Nephron progenitor cell (in vitro differentiated cells): ENCODE data around the gene CGB8.

ENCODE experiments used
- DNase-seq: peaks from one replicate; pipeline ENCODE4 v3.0.0; 2021
- H3K27ac Mint-ChIP-seq: 2 replicates; pipeline ENCODE4 v1.8.0; 2021; ENCODE audit warnings: mild to moderate bottlenecking, moderate library complexity, mixed read lengths
- H3K27me3 Mint-ChIP-seq: 2 replicates; pipeline ENCODE4 v1.8.0; 2021; ENCODE audit warnings: mild to moderate bottlenecking, low read depth, mixed read lengths; ENCODE audit not compliant: poor library complexity
- H3K36me3 Mint-ChIP-seq: 2 replicates; pipeline ENCODE4 v1.8.0; 2021; ENCODE audit warnings: low read depth, mixed read lengths
- H3K4me1 Mint-ChIP-seq: 2 replicates; pipeline ENCODE4 v1.8.0; 2021; ENCODE audit warnings: mixed read lengths
- H3K4me3 Mint-ChIP-seq: 2 replicates; pipeline ENCODE4 v1.8.0; 2021; ENCODE audit warnings: mild to moderate bottlenecking, moderate library complexity, mixed read lengths
- H3K9me3 Mint-ChIP-seq: 2 replicates; pipeline ENCODE4 v1.8.0; 2021; ENCODE audit warnings: mild to moderate bottlenecking, moderate library complexity, mixed read lengths
- TF ChIP-seq, protein P1 (sequence below): fragments of 200-600 bp; sonication (generic); IDR thresholded peaks from 2 replicates; pipeline ENCODE4 v1.5.0; 2021; ENCODE audit warnings: antibody characterized with exemption

The CGB8 gene

DNA sequence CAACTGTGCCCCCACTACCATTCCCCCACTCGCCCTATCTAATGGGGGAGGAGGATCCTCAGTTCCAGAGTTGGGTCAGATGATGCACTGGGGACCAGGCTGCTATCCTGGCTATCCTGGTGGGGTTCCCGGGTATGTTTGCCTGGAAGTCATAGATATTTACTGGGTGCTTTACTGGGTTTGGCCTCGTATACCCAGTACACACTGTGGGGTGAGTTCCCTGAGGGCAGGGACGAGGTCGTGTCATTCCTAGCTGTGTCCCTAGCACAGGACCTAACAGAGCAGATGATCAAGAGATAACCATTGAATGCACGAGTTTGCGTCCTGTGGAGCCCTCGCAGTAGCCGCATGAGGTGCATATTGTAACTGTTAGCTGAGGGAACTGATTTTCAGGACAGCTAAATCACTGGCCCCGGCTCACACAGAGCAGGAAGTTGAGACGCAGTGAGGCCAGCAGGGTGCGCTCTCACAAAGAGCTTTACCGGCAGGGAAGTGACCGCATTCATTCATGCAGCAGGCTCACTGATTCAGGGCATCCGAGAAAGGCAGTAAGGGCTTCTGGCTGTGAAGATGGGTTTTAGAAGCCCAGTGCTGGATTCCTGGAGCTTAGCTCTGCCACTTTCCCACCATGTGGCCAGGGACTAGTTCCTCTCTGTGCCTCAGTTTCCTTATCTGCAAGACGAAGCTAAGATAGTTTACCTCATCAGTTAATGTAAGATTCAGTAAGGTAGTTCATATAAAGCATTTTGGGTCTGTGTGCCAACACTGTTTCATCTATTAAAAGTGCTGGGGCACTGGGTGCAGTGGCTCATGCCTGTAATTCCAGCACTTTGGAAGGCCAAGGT, 49.2 kb downstream of the CGB8 start:
- Mint-ChIP-seq H3K9me3 (no peaks in the 10 kb centered on the region), H3K27me3 (no peaks in the 10 kb centered on the region), H3K36me3 (peaks cover 31% of the 10 kb centered on the region), H3K27ac (peak overlapping the region; percentile 74), H3K4me3 (no peak overlapping the region), H3K4me1 (peaks cover 8% of the 10 kb centered on the region)
- TF ChIP-seq, protein P1, sequence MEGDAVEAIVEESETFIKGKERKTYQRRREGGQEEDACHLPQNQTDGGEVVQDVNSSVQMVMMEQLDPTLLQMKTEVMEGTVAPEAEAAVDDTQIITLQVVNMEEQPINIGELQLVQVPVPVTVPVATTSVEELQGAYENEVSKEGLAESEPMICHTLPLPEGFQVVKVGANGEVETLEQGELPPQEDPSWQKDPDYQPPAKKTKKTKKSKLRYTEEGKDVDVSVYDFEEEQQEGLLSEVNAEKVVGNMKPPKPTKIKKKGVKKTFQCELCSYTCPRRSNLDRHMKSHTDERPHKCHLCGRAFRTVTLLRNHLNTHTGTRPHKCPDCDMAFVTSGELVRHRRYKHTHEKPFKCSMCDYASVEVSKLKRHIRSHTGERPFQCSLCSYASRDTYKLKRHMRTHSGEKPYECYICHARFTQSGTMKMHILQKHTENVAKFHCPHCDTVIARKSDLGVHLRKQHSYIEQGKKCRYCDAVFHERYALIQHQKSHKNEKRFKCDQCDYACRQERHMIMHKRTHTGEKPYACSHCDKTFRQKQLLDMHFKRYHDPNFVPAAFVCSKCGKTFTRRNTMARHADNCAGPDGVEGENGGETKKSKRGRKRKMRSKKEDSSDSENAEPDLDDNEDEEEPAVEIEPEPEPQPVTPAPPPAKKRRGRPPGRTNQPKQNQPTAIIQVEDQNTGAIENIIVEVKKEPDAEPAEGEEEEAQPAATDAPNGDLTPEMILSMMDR: peak; percentile 74
- DNase-seq: peak; percentile 80

DNA sequence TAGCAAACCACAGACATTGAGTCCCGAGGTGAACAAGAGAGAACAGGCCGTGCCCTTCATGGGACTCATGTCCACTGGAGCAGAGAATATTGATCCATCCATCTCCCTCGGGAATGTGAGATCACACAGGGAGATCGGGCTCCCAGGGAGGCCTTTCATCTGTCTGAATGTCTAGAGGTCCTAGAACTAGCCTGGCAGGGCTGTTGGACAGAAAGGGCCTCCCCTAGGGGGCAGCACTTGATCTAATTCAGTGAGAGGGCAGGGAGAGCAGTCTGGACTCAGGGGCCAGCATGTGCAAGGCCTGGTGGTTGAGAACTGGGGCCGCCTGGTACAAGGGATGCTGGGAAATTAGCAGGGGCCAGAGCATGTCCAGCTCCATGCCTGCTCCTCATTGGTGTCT, 50.9 kb downstream of the CGB8 start:
- no peak overlapping the region for H3K27ac Mint-ChIP-seq
- DNase-seq: peak; percentile 75
- no peaks in the 10 kb centered on the region for H3K27me3 Mint-ChIP-seq
- no peak overlapping the region for H3K4me3 Mint-ChIP-seq
- TF ChIP-seq, protein P1: peak; percentile 54
- H3K9me3 Mint-ChIP-seq: no peaks in the 10 kb centered on the region
- peaks cover 14% of the 10 kb centered on the region for H3K36me3 Mint-ChIP-seq
- H3K4me1 Mint-ChIP-seq: peaks cover 21% of the 10 kb centered on the region
